Measurements from ENCODE around the gene MOCS3.

MOCS3 gene

GRCh38 chr20:51009303-51010042, 50.9 kb downstream of the MOCS3 start:
- Mint-ChIP-seq H3K4me1 (no peaks in the 10 kb centered on the region), H3K27me3 (peaks cover 22% of the 10 kb centered on the region)

GRCh38 chr20:51010043-51010365, 51.4 kb downstream of the MOCS3 start:
- H3K27ac Mint-ChIP-seq, result no peak overlapping the region
- no peaks in the 10 kb centered on the region for H3K36me3 Mint-ChIP-seq
- no peaks in the 10 kb centered on the region for H3K4me1 Mint-ChIP-seq
- H3K27me3 Mint-ChIP-seq, result peaks cover 22% of the 10 kb centered on the region
- H3K9me3 Mint-ChIP-seq, result no peaks in the 10 kb centered on the region
- H3K4me3 Mint-ChIP-seq, result no peak overlapping the region
- ATAC-seq, result no peak

More at GRCh38 chr20:51009303-51010042, 50.9 kb downstream of the MOCS3 start:
- Mint-ChIP-seq H3K27ac (no peak overlapping the region), H3K36me3 (no peaks in the 10 kb centered on the region), H3K9me3 (no peaks in the 10 kb centered on the region), H3K4me3 (no peak overlapping the region)
- ATAC-seq, result no peak

- H3K27ac Mint-ChIP-seq, result no peak overlapping the region
- no peaks in the 10 kb centered on the region for H3K36me3 Mint-ChIP-seq
- H3K9me3 Mint-ChIP-seq, result no peaks in the 10 kb centered on the region
- H3K27me3 Mint-ChIP-seq, result peaks cover 22% of the 10 kb centered on the region
- ATAC-seq, result no peak
- no peak overlapping the region for H3K4me3 Mint-ChIP-seq
- H3K4me1 Mint-ChIP-seq, result no peaks in the 10 kb centered on the region
These were observed 52.3 kb downstream of the MOCS3 start for GRCh38 chr20:51010932-51011331.

- H3K36me3 Mint-ChIP-seq, result no peaks in the 10 kb centered on the region
- no peak overlapping the region for H3K27ac Mint-ChIP-seq
- H3K4me3 Mint-ChIP-seq, result no peak overlapping the region
- H3K9me3 Mint-ChIP-seq, result no peaks in the 10 kb centered on the region
- no peak for ATAC-seq
- peaks cover 22% of the 10 kb centered on the region for H3K27me3 Mint-ChIP-seq
- H3K4me1 Mint-ChIP-seq, result no peaks in the 10 kb centered on the region
These were observed 52.9 kb downstream of the MOCS3 start for GRCh38 chr20:51011479-51011878.

- no peak overlapping the region for H3K4me3 Mint-ChIP-seq
- H3K4me1 Mint-ChIP-seq, result no peaks in the 10 kb centered on the region
- no peaks in the 10 kb centered on the region for H3K36me3 Mint-ChIP-seq
- no peak for ATAC-seq
- H3K27me3 Mint-ChIP-seq, result peaks cover 22% of the 10 kb centered on the region
- H3K9me3 Mint-ChIP-seq, result no peaks in the 10 kb centered on the region
- H3K27ac Mint-ChIP-seq, result no peak overlapping the region
These were observed 53.7 kb downstream of the MOCS3 start for GRCh38 chr20:51012357-51012756.

Data from stimulated activated memory B cell treated with anti-CD40 and anti-IgM and Interleukin-4, amounts not matched to agents 10 μg/mL and 1 μg/mL and 100 μg/mL, for 72 hours (primary cell).